ENCODE measurements around the gene LRRC8B. TPM values are rescaled to one million over a fixed set of nuclear protein-coding genes. Genes with fewer than 3 reads are reported as not detected.
A peak's percentile ranks its signal among the peaks of the same experiment; 100 is the strongest.

Gene LRRC8B
- total and polyA plus RNA-seq, 9 of the 15 experiments (the other 6 are each of a cell fraction or from before 2014, with no cell fraction given): 4.3 to 43.7 (median 14.4) TPM

DNA sequence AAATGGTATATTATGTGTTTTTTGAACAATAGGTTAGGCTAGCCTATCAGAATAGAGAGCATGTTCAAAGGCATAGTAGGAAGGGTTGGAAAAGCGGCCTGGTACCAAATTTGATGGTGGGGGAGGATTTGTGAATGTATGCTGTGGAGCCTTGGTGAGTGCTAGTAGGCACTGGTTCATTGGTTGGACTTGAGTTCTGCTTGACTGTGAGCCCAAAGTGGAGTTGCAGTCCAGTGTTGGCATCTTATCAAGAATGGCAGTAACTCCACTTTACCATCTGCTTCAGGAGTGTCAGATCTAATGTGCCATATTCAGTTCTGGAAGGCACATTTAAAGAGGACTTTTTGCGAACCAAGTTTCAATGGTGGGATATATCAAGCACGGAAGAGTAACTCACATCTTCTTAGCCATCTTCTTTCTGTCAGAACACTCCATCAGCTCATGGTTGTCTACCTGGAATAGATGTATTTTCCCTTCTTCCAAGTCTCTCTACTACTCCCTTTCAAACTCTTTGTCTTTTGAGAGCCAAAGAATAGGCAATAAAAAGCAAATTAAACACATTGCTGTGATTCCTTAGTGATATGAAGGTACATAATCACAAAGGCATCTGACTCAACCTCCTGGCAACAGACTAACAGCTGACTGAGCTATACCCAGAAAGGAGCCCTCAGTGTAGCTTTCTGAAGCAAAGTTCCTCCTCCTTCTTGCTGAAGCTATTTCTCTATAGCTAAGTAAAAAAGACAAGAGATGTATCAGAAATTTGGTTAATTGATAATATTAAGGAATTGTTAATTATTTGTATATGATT, 21.7 kb downstream of the LRRC8B start (continued):
- TF ChIP-seq, protein P1, sequence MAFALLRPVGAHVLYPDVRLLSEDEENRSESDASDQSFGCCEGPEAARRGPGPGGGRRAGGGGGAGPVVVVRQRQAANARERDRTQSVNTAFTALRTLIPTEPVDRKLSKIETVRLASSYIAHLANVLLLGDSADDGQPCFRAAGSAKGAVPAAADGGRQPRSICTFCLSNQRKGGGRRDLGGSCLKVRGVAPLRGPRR (CRISPR knock-in tag; IDR thresholded peaks at IDR 0.05): no peak
- TF ChIP-seq CREB3L1 (IDR thresholded peaks at IDR 0.05; ENCODE audit: borderline replicate concordance, low read depth) (no peak), HMGN3 (IDR thresholded peaks at IDR 0.05; ENCODE audit: borderline replicate concordance, extremely low read depth, insufficient read length, low read depth, low read length) (no peak), BACH1 (tag; IDR thresholded peaks at IDR 0.05) (peak; percentile 25; the same call in 1 of the 2 replicates), GTF3C2 (IDR thresholded peaks at IDR 0.05; ENCODE audit: borderline replicate concordance, extremely low read depth, insufficient read length) (no peak), MAFG (tag; conservative IDR thresholded peaks at IDR 0.05) (no peak), FUS (optimal IDR thresholded peaks at IDR 0.05; ENCODE audit: low read depth, low read length) (no peak), ETV1 (tag; conservative IDR thresholded peaks at IDR 0.05; ENCODE audit: low read depth) (no peak), SP1 (CRISPR knock-in tag; IDR thresholded peaks at IDR 0.05) (no peak), MTA3 (IDR thresholded peaks at IDR 0.05; ENCODE audit: borderline replicate concordance) (no peak), HNRNPH1 (optimal IDR thresholded peaks at IDR 0.05; ENCODE audit: low read depth, low read length) (no peak)
- TF ChIP-seq, protein P2, sequence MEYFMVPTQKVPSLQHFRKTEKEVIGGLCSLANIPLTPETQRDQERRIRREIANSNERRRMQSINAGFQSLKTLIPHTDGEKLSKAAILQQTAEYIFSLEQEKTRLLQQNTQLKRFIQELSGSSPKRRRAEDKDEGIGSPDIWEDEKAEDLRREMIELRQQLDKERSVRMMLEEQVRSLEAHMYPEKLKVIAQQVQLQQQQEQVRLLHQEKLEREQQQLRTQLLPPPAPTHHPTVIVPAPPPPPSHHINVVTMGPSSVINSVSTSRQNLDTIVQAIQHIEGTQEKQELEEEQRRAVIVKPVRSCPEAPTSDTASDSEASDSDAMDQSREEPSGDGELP (CRISPR knock-in tag; IDR thresholded peaks at IDR 0.05; ENCODE audit: borderline replicate concordance): no peak; the same call in 1 of the 2 replicates
- TF ChIP-seq, protein P3, sequence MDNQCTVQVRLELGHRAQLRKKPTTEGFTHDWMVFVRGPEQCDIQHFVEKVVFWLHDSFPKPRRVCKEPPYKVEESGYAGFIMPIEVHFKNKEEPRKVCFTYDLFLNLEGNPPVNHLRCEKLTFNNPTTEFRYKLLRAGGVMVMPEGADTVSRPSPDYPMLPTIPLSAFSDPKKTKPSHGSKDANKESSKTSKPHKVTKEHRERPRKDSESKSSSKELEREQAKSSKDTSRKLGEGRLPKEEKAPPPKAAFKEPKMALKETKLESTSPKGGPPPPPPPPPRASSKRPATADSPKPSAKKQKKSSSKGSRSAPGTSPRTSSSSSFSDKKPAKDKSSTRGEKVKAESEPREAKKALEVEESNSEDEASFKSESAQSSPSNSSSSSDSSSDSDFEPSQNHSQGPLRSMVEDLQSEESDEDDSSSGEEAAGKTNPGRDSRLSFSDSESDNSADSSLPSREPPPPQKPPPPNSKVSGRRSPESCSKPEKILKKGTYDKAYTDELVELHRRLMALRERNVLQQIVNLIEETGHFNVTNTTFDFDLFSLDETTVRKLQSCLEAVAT (IDR thresholded peaks at IDR 0.05): no peak
- TF ChIP-seq, protein P4, sequence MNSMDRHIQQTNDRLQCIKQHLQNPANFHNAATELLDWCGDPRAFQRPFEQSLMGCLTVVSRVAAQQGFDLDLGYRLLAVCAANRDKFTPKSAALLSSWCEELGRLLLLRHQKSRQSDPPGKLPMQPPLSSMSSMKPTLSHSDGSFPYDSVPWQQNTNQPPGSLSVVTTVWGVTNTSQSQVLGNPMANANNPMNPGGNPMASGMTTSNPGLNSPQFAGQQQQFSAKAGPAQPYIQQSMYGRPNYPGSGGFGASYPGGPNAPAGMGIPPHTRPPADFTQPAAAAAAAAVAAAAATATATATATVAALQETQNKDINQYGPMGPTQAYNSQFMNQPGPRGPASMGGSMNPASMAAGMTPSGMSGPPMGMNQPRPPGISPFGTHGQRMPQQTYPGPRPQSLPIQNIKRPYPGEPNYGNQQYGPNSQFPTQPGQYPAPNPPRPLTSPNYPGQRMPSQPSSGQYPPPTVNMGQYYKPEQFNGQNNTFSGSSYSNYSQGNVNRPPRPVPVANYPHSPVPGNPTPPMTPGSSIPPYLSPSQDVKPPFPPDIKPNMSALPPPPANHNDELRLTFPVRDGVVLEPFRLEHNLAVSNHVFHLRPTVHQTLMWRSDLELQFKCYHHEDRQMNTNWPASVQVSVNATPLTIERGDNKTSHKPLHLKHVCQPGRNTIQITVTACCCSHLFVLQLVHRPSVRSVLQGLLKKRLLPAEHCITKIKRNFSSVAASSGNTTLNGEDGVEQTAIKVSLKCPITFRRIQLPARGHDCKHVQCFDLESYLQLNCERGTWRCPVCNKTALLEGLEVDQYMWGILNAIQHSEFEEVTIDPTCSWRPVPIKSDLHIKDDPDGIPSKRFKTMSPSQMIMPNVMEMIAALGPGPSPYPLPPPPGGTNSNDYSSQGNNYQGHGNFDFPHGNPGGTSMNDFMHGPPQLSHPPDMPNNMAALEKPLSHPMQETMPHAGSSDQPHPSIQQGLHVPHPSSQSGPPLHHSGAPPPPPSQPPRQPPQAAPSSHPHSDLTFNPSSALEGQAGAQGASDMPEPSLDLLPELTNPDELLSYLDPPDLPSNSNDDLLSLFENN (IDR thresholded peaks at IDR 0.05; ENCODE audit: low read depth in 2 of 2, low read length in 2 of 2): no peak
